IPS DF 4.7 (cell line): ENCODE measurements around the gene SFI1.
"Not testable (repeated sequence)": the region's sequence is repeated elsewhere in the genome, so short reads cannot be mapped to it uniquely, and the experiment has no call there.

Source experiments
- DNase-seq: peaks from one replicate; pipeline ENCODE4 v3.0.0-alpha.2; 2013; ENCODE audit warnings: low spot score; ENCODE audit errors: extremely low read depth

Gene SFI1

DNA sequence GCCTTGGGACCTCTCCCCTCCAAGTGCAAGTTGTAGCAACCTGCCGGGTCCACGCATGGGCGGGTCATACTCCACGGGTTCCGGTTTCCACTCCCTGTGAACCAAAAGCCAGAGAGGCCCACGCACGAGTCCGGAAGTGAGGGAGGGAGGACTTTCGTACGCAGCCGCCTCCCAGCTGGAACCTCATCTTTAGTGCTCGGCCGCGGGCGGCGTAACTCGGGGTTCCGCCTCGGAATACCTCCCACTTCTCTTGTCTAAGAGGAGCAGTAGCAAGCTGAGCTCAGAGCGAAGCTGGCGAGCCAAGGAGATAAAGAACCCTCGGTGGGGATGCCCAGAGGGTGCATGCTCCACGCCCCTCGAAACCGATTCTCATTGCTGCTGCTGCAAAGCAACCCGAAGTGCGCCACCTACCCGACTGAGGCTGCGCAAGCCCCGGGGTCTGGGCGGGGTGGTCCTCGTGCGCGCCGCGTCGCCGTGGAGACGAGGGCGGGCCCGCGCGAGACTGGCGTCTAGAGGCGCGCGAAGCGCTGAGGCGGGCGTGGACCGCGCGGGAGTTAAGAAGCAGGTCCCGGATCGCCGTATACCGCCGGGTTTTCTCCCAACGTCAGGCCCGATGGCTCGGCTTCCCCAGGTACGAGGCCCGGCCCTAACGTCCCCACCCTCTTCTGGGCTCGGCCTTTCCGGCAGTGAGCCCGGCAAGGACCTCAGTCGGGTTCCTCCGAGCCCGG is at the start of gene SFI1:
Gene SFI1, plus strand, starts transcription at position 530 of the 728 bp plus-strand sequence. CDS start 11,749 bp downstream, outside the sequence.
- DNase-seq, result peak; percentile 56

- no peak for DNase-seq
Measured at GRCh38 chr22:31446767-31447166, 49.6 kb upstream of the SFI1 start.

DNA sequence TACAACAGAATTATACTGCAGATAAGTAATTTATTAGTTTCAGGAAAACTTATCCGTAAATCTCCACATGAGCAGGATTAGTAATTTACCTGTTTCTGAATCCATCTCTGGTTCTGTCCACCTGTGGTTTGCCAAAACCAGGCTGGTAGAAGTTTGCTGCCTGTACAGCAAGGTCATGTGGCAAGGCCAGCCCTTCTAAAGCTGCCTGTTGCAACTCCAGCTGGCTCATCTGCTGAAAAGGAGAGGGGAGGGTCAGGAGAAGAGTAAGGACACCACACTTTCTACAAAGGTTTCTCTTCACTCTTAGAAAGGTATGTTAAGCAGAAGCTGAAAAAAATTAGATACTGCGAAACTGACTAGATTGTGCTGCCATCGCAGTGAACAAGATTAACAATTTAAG is 49.0 kb upstream of the SFI1 start:
- no peak for DNase-seq

GRCh38 chr22:31448382-31448781 is 48.0 kb upstream of the SFI1 start:
- DNase-seq, result no peak

DNA sequence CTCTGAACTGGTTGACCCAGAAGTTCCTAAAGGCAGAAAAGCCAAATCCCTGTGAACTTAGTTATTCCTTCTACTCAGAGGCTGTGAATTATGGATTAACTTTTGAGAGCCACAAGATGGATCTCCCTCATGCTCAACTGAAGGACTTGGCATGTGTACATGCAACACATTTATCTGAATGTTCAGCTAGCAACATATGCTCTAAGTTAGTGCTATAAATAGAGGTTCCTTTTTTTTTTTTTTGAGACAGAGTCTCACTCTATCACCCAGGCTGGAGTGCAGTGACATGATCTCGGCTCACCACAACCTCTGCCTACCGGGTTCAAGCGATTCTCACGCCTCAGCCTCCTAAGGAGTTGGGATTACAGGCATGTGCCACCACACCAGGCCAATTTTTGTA is 46.8 kb upstream of the SFI1 start:
- DNase-seq, result no peak

DNA sequence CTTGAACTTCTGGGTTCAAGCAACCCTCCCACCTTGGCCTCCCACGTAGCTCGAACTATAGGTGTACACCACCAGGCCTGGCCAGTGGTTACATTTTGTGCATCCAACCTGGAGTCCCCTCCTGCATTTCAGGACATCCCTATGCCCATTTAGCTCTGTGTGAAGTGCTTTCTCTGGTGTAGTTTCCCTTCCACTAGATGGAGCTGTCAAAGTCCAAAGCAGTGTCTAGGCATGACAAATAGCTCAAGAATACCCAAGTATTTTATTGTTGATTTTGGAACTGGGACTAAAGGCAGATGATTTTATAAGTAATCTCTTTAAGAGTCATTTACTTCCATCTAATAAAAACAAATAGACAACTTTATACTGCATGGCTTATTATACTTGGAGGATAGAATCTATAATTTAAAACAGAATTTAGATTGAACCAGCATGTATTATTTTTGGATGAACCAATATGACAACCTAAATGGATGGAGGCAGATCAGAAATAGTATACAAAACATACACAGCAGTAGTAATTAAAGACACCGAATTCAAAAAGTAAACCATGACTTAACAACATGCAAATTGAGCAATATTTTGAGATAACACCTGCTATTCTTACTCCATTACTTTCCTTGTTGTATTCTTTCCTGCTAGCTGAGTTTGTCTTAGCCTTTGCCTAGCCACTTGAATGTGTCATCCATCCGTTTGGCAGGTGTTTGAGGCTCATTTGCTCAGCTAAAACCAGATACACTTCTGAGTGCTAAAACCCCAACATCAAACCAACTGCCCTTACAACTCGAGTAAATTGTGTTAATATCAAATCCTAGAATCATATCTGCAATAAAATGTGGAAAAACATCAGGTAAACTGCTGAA is 44.4 kb upstream of the SFI1 start:
- DNase-seq, result peak; percentile 7

DNA sequence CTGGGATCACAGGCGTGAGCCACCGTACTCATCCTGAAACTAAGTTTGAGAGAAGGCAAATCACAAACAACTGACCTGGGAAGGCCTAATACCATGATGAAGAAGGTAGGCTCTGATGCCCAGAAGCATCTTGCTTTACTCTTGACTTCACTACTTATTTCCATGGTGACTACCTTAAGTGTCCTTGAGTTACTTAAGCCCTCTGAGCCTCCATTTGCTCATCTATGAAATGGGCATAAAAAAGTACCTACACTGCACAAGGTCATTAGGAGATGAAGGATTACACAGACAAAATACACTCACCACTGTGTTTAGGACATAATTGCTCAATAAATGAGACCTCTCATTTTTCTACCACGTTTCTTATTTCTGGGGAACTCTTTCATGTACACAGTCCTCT is 34.6 kb upstream of the SFI1 start:
- DNase-seq, result no peak

GRCh38 chr22:31465307-31465706 is 31.0 kb upstream of the SFI1 start:
- no peak for DNase-seq

GRCh38 chr22:31474743-31475142 is 21.6 kb upstream of the SFI1 start:
- no peak for DNase-seq

GRCh38 chr22:31475800-31476199 is 20.5 kb upstream of the SFI1 start:
- DNase-seq, result no peak

- no peak for DNase-seq
Measured at GRCh38 chr22:31477329-31477728, 19.0 kb upstream of the SFI1 start.

DNA sequence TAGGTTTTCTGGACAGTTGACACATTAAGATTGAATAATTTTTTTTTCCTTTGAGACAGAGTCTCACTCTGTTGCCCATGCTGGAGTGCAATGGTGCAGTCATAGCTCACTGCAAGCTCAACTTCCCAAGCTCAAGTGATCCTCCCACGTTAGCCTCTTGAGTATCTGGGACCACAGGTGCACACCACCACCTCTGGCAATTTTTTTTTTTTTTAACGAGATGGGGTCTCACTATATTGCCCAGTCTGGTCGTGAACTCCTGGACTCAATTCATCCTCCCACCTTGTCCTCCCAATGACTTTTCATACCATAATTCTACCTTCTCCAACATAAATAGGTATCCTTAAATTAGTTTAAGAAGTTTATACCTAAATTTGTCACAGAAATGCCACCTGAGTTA is 15.2 kb upstream of the SFI1 start:
- DNase-seq, result no peak

GRCh38 chr22:31482470-31482869 is 13.9 kb upstream of the SFI1 start:
- not testable (repeated sequence) for DNase-seq

- DNase-seq, result not testable (repeated sequence)
Measured at GRCh38 chr22:31486369-31486768, 10.0 kb upstream of the SFI1 start.

DNA sequence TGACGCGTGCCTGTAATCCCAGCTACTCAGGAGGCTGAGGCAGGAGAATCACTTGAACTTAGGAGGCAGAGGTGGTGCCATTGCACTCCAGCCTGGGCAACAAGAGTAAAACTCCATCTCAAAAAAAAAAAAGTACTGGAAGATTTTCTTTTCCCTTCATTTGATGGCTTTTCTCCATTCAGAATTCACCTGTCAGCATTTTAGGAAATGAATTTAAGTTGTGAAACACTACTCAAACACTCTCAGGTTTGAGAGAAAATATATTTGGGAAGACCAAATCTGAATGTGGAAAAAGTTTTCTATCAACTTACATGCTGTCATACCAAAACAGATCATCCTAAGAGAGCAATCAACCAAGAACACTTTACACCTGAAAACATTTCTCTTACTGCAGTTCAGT is 9.4 kb upstream of the SFI1 start:
- no peak for DNase-seq

DNA sequence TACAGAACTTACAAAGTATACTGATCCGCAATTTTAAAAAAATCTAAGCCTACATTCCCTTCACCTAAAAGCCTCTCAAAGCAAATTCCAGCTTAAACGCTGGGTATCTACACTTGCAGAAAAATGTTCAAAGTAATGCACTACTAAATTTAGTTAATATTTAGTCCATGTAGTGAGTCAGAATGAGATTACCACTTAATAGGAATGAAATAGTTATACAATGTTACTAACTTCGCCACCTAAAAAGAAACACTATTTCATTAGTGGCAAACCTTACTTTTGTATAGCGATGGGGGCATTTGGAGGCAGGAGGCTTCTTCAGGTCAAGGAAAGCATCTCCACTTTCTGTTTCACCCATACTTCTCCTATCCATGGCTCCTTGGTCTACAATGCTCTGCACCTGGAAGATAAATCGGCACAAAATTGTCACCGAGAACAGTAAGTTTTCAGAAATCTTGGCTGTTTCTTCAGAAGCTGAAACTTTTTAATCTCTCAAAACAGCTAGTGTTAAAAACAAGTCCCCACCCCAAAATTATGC is 7.9 kb upstream of the SFI1 start:
- no peak for DNase-seq

DNA sequence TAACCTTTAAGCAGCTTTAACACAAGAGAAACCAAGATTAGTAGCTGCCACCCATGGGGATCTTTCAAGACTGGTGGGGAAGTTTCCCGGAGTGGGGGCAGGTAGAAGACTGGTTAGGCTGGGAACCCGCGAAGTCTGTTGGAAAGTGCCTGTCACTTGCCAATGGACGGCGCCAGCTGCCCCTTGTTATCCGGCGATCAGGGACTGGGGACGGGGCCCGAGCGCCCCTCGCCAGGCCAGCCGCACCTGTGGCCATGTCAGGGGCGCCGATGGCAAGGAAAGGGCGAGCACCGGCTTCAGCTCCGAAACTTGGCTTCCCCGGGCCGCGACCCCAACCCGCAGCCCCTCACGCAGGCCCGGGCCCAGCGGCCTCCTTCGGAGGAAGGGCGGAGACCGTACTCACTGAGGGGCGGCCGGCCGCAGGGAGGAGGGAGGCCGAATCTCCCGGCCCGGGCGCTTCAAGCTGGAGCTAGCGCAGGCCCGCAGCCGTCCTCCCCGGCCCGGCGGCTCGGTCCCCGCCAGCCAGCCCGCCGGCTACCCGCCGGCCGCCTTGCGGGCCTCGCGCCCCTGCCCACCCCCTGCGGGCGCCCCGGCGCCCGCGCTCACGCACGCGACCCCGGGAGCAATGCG is 7.2 kb upstream of the SFI1 start:
- no peak for DNase-seq

DNA sequence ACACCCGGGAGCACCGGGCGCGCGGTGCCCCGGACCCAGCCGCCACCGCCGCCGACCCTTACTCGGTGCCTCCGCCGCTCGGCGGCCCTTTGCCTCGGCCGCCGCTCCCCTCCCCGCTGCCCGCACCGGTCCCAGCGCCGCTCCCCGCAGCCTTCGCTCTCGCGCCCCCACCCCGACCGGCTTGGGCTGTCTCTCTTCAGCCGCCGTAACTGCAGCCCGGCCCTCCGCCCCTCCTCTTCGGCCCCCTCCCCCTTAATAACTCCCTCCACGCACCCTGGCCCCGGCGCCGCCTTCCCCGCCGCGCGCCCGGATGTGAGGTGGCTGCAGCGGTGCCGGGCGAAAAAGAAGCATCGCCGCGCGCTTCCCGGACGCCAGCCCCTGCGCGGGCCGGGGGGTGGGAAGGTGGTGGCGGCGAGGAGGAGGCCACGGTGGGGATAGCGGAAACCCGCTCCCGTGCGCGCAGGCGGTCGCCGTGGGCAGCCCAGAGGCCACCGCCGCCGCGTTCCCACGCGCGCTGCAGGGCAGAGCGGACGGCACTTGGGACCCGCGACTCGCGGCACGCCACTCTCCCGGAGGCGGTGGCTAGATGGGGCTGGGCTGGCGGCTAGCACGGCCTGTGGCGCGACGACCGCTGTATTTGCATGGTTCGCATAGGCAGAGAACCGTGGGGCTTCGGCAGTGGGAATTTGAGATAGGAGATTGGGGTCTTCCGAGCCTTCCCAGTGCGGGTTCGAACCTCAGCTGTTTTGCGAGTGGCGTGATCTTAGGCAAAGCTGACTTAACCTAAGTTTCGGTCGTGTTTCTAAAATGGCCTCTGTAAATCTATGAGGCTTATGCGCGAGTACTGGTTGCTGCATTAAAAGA is 6.5 kb upstream of the SFI1 start, which contains the start of gene EIF4ENIF1:
Gene EIF4ENIF1, minus strand, starts transcription at position 211 of the 864 bp plus-strand sequence. CDS start 1,124 bp downstream, outside the sequence.
- DNase-seq, result no peak

- DNase-seq, result no peak
Measured at GRCh38 chr22:31490496-31490925, 5.8 kb upstream of the SFI1 start.

DNA sequence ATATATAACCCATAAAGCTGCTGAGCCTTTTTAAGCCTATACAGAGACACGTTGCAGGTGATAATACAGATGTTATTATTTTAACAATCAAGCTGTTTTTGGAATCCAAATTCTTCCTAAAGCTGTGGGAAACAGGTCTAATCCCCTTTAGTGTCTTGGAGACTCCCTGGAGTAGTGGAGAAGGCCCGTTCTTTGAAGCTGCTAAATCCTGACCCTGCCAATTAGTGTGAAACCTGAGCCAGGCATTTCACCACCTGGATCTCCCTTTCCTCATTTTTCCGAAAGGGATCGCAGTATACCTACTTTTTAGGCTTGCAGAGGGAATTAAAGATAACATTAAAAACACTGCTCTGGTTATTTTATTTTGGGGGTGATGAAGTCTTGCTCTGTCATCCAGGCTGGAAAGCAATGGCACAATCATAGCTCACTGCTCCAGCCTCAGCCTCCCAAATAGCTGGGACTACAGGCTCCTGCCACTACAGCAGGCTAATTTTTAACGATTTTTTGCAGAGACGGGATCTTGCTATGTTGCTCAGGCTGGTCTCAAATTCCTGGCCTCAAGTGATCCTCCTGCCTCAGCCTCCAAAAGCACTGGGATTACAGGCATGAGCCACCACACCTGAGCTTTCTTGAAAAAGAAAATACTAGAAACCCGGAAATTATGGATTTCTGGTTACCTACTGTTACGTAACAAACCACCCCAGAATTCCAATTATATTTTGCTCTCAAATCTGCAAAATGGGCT is 4.9 kb upstream of the SFI1 start:
- DNase-seq, result no peak
